Vagina (tissue), 2 donors: ENCODE measurements around the gene ADAMTS12. TPM values are rescaled to one million over a fixed set of nuclear protein-coding genes. Genes with fewer than 3 reads are reported as not detected.

Experiments
- DNase-seq, 2 donors: peaks; one replicate each; pipeline ENCODE4 v3.0.0-alpha.2; 2017; ENCODE audit errors: extremely low spot score in 2 of 2
- H3K27ac ChIP-seq: fragments of 200-600 bp; sonication (generic); one replicate; pipeline ENCODE4 v1.5.1; 2019
- H3K27me3 ChIP-seq: fragments of 200-600 bp; sonication (generic); one replicate; pipeline ENCODE4 v1.5.1; 2019
- H3K36me3 ChIP-seq, 2 donors: fragments of 200-600 bp; sonication (generic); one replicate each; pipeline ENCODE4 v1.5.1; 2017 to 2019
- H3K4me1 ChIP-seq: fragments of 200-600 bp; sonication (generic); one replicate; pipeline ENCODE4 v1.5.1; 2019
- H3K4me3 ChIP-seq, 2 donors: fragments of 200-600 bp; sonication (generic); 1 replicate in 1 of 2; 2 replicates in 1 of 2; pipeline ENCODE4 v1.5.1; 2016 to 2019
- H3K9me3 ChIP-seq: fragments of 200-600 bp; sonication (generic); one replicate; pipeline ENCODE4 v1.5.1; 2019
- CTCF ChIP-seq, 3 experiments: fragments of 450-650 bp in 2 of 3; fragments of 200-600 bp in 1 of 3; sonication (generic) in 1 of 3; IDR thresholded peaks; one replicate each; pipeline ENCODE4 v1.5.1; 2017 to 2019; ENCODE audit warnings: antibody characterized with exemption in 3 of 3, mild to moderate bottlenecking in 2 of 3, moderate library complexity in 2 of 3
- POLR2A ChIP-seq, 2 donors: fragments of 450-650 bp; IDR thresholded peaks; one replicate each; pipeline ENCODE4 v1.6.1; 2017; ENCODE audit warnings: antibody characterized with exemption in 2 of 2, mild to moderate bottlenecking in 2 of 2, moderate library complexity in 2 of 2
- POLR2AphosphoS5 ChIP-seq, 2 donors: sonication (generic); formaldehyde crosslinking; IDR thresholded peaks; one replicate each; pipeline ENCODE4 v1.9.0; 2017; ENCODE audit warnings: antibody characterized with exemption in 2 of 2, mild to moderate bottlenecking in 2 of 2, low read depth in 1 of 2; ENCODE audit not compliant: insufficient read depth in 1 of 2
- intact Hi-C: fragments of 100-400 bp; cut with DNase I; formaldehyde crosslinking; loops from one replicate; pipeline ENCODE4 v1.15.1; 2023
- total RNA-seq: library from RNA; depleted of rRNA; stranded (reverse); fragments of >200 nt; gene quantifications from one replicate; pipeline ENCODE4 v1.2.3, GENCODE V29; 2016

ADAMTS12 gene
- total RNA-seq, 1 donor from 2014 or later, result 7.6 TPM

- H3K4me1 ChIP-seq, result no peaks in the 10 kb centered on the region
- H3K9me3 ChIP-seq, result no peaks in the 10 kb centered on the region
- no peak for DNase-seq
- no peak overlapping the region for H3K4me3 ChIP-seq
- H3K36me3 ChIP-seq, result no peaks in the 10 kb centered on the region
- no peaks in the 10 kb centered on the region for H3K27me3 ChIP-seq
- H3K27ac ChIP-seq, result no peak overlapping the region
- TF ChIP-seq POLR2A (IDR thresholded peaks at IDR 0.05) (no peak), CTCF (IDR thresholded peaks at IDR 0.05) (no peak), POLR2AphosphoS5 (IDR thresholded peaks at IDR 0.05; ENCODE audit: insufficient read depth in 1 of 2, low read depth in 1 of 2) (no peak)
- intact Hi-C loops, result no loop called here
Measured at GRCh38 chr5:33934176-33934575, 42.4 kb upstream of the ADAMTS12 start.

- Histone ChIP-seq H3K4me1 (no peaks in the 10 kb centered on the region), H3K36me3 (no peaks in the 10 kb centered on the region), H3K27me3 (no peaks in the 10 kb centered on the region), H3K9me3 (no peaks in the 10 kb centered on the region), H3K27ac (no peak overlapping the region), H3K4me3 (no peak overlapping the region)
- intact Hi-C loops, result no loop called here
- TF ChIP-seq POLR2A (IDR thresholded peaks at IDR 0.05) (no peak), CTCF (IDR thresholded peaks at IDR 0.05) (no peak), POLR2AphosphoS5 (IDR thresholded peaks at IDR 0.05; ENCODE audit: insufficient read depth in 1 of 2, low read depth in 1 of 2) (no peak)
- DNase-seq, result no peak
Measured at GRCh38 chr5:33933723-33934169, 42.0 kb upstream of the ADAMTS12 start.

GRCh38 chr5:33931136-33931535, 39.3 kb upstream of the ADAMTS12 start:
- no peaks in the 10 kb centered on the region for H3K4me1 ChIP-seq
- DNase-seq, result no peak
- H3K9me3 ChIP-seq, result no peaks in the 10 kb centered on the region
- TF ChIP-seq POLR2AphosphoS5 (IDR thresholded peaks at IDR 0.05; ENCODE audit: insufficient read depth in 1 of 2, low read depth in 1 of 2) (no peak), POLR2A (IDR thresholded peaks at IDR 0.05) (no peak), CTCF (IDR thresholded peaks at IDR 0.05) (no peak)
- H3K27me3 ChIP-seq, result no peaks in the 10 kb centered on the region
- H3K36me3 ChIP-seq, result no peaks in the 10 kb centered on the region
- intact Hi-C loops, result no loop called here
- no peak overlapping the region for H3K4me3 ChIP-seq
- H3K27ac ChIP-seq, result no peak overlapping the region

GRCh38 chr5:33929925-33930690, 38.3 kb upstream of the ADAMTS12 start:
- Histone ChIP-seq H3K27me3 (no peaks in the 10 kb centered on the region), H3K4me1 (no peaks in the 10 kb centered on the region), H3K27ac (no peak overlapping the region), H3K9me3 (no peaks in the 10 kb centered on the region), H3K4me3 (no peak overlapping the region), H3K36me3 (no peaks in the 10 kb centered on the region)
- no peak for DNase-seq
- intact Hi-C loops, result no loop called here
- TF ChIP-seq POLR2A (IDR thresholded peaks at IDR 0.05) (no peak), POLR2AphosphoS5 (IDR thresholded peaks at IDR 0.05; ENCODE audit: insufficient read depth in 1 of 2, low read depth in 1 of 2) (no peak), CTCF (IDR thresholded peaks at IDR 0.05) (no peak)

- TF ChIP-seq POLR2AphosphoS5 (IDR thresholded peaks at IDR 0.05; ENCODE audit: insufficient read depth in 1 of 2, low read depth in 1 of 2), result no peak
- TF ChIP-seq CTCF (IDR thresholded peaks at IDR 0.05), result no peak
- TF ChIP-seq POLR2A (IDR thresholded peaks at IDR 0.05), result no peak
- DNase-seq, result no peak
- Histone ChIP-seq H3K27ac (no peak overlapping the region), H3K4me3 (no peak overlapping the region), H3K9me3 (no peaks in the 10 kb centered on the region), H3K4me1 (no peaks in the 10 kb centered on the region), H3K27me3 (no peaks in the 10 kb centered on the region), H3K36me3 (no peaks in the 10 kb centered on the region)
- intact Hi-C loops, result no loop called here
Measured at GRCh38 chr5:33928283-33928682, 36.5 kb upstream of the ADAMTS12 start.
